SK-N-SH (cell line): ENCODE measurements around the gene HINT1. TPM values are rescaled to one million over a fixed set of nuclear protein-coding genes. Genes with fewer than 3 reads are reported as not detected.

Experiments used
- CTCF ChIA-PET: fragments of 300-600, 350-600 bp; formaldehyde crosslinking; extraction: SDS; loops from one replicate; lab custom pipeline; 2021; lab: Yijun Ruan, JAX
- POLR2A ChIA-PET: fragments of 350-600 bp; sonication (Branson Sonifier 250); formaldehyde crosslinking; extraction: SDS; loops from one replicate; lab custom pipeline; 2020; ENCODE audit warnings: antibody characterized with exemption, inconsistent platforms; lab: Yijun Ruan, JAX
- DNase-seq: peaks from one replicate; pipeline ENCODE4 v3.0.0; 2012
- H2AFZ ChIP-seq: fragments of 200-600 bp; sonication (generic); 2 replicates; pipeline ENCODE4 v1.8.1; 2016; ENCODE audit warnings: antibody characterized with exemption, mild to moderate bottlenecking, low read depth
- H3F3A ChIP-seq: fragments of 200-600 bp; sonication (generic); replicated peaks from 2 replicates; pipeline ENCODE3; 2016; ENCODE audit warnings: antibody characterized with exemption, mild to moderate bottlenecking; ENCODE audit not compliant: insufficient read depth
- H3K27ac ChIP-seq, 2 experiments: fragments of 200-500 bp in 1 of 2; fragments of 200-600 bp in 1 of 2; sonication (Bioruptor generic) in 1 of 2; sonication (generic), shearing (Covaris generic) in 1 of 2; 2 replicates each; pipeline versions ENCODE4 v1.5.1 to v1.6.1; 2014 to 2016; ENCODE audit warnings: low read depth in 2 of 2, inconsistent platforms in 1 of 2, low read length in 1 of 2, mild to moderate bottlenecking in 1 of 2, mixed read lengths in 1 of 2
- H3K27me3 ChIP-seq: fragments of 200-600 bp; sonication (generic), shearing (Covaris generic); 2 replicates; pipeline ENCODE4 v1.6.1; 2016; ENCODE audit warnings: mixed run types; ENCODE audit not compliant: insufficient read depth
- H3K36me3 ChIP-seq, 2 experiments: fragments of 200-500 bp in 1 of 2; fragments of 200-600 bp in 1 of 2; sonication (Bioruptor generic) in 1 of 2; sonication (generic) in 1 of 2; replicated peaks in 1 of 2; 2 replicates each; pipeline versions ENCODE3 to v1.5.1; 2014 to 2016; ENCODE audit warnings: low read length in 1 of 2, mild to moderate bottlenecking in 1 of 2; ENCODE audit not compliant: insufficient read depth in 2 of 2, control insufficient read depth in 1 of 2
- H3K4me1 ChIP-seq, 2 experiments: fragments of 200-500 bp in 1 of 2; fragments of 200-600 bp in 1 of 2; sonication (Bioruptor generic) in 1 of 2; sonication (generic), shearing (Covaris generic) in 1 of 2; 2 replicates each; pipeline versions ENCODE4 v1.5.1 to v1.6.1; 2014 to 2016; ENCODE audit warnings: low read depth in 1 of 2, low read length in 1 of 2, mixed run types in 1 of 2; ENCODE audit not compliant: insufficient read depth in 2 of 2, control insufficient read depth in 1 of 2
- H3K4me2 ChIP-seq: fragments of 200-600 bp; sonication (generic), shearing (Covaris generic); 2 replicates; pipeline ENCODE4 v1.6.1; 2017; ENCODE audit warnings: mixed run types
- H3K4me3 ChIP-seq, 2 experiments: fragments of 200-500 bp in 1 of 2; fragments of 200-600 bp in 1 of 2; sonication (Bioruptor generic) in 1 of 2; sonication (generic), shearing (Covaris generic) in 1 of 2; 2 replicates each; pipeline versions ENCODE4 v1.5.1 to v1.8.1; 2014 to 2016; ENCODE audit warnings: low read depth in 2 of 2, inconsistent platforms in 1 of 2, low read length in 1 of 2, mild to moderate bottlenecking in 1 of 2, mixed read lengths in 1 of 2, moderate library complexity in 1 of 2
- H3K79me2 ChIP-seq: fragments of 200-600 bp; sonication (generic); 2 replicates; pipeline ENCODE4 v1.8.1; 2017; ENCODE audit warnings: mild to moderate bottlenecking; ENCODE audit not compliant: insufficient read depth
- H3K9ac ChIP-seq: fragments of 200-600 bp; sonication (generic); 2 replicates; pipeline ENCODE4 v1.6.1; 2017; ENCODE audit warnings: mixed run types
- H3K9me2 ChIP-seq: fragments of 200-600 bp; sonication (generic); 2 replicates; pipeline ENCODE4 v1.6.1; 2017; ENCODE audit warnings: mixed run types
- H3K9me3 ChIP-seq: fragments of 200-600 bp; sonication (generic); 2 replicates; pipeline ENCODE4 v1.6.1; 2017; ENCODE audit warnings: mixed run types, mild to moderate bottlenecking, moderate library complexity
- H4K20me1 ChIP-seq: fragments of 200-600 bp; sonication (generic); 2 replicates; pipeline ENCODE4 v1.6.1; 2017; ENCODE audit warnings: mild to moderate bottlenecking, mixed run types; ENCODE audit not compliant: insufficient read depth
- CTCF ChIP-seq: fragments of 200-600 bp; sonication (generic); IDR thresholded peaks from 2 replicates; pipeline ENCODE4 v1.6.1; 2017; ENCODE audit warnings: antibody characterized with exemption, mild to moderate bottlenecking, moderate library complexity
- EP300 ChIP-seq, 2 experiments: IDR thresholded peaks; 2 replicates each; pipeline versions ENCODE4 v1.4.0 to v1.6.1; 2012; ENCODE audit warnings: borderline replicate concordance in 1 of 2, low read depth in 1 of 2, low read length in 1 of 2
- EZH2phosphoT487 ChIP-seq: fragments of 200-600 bp; sonication (generic); IDR thresholded peaks from 2 replicates; pipeline ENCODE4 v1.6.1; 2017; ENCODE audit warnings: low read depth, mixed run types, mild to moderate bottlenecking, antibody characterized with exemption, moderate library complexity, borderline replicate concordance
- FOXM1 ChIP-seq: IDR thresholded peaks from 2 replicates; pipeline ENCODE4 v1.4.0; 2012; ENCODE audit warnings: low read depth, mild to moderate bottlenecking
- GABPA ChIP-seq: IDR thresholded peaks from 2 replicates; pipeline ENCODE4 v1.4.0; 2012; ENCODE audit warnings: low read depth, mild to moderate bottlenecking
- GATA2 ChIP-seq: sonication (generic); formaldehyde crosslinking; IDR thresholded peaks from 2 replicates; pipeline ENCODE4 v1.5.0; 2020; ENCODE audit warnings: mild to moderate bottlenecking, missing genetic modification reagents
- IRF3 ChIP-seq: fragments of 150-350 bp; IDR thresholded peaks from 2 replicates; pipeline ENCODE4 v1.6.1; 2016; ENCODE audit warnings: mild to moderate bottlenecking, low read depth, low read length
- MAX ChIP-seq: IDR thresholded peaks from 2 replicates; pipeline ENCODE4 v1.4.0; 2012; ENCODE audit warnings: low read depth
- MEF2A ChIP-seq: IDR thresholded peaks from 2 replicates; pipeline ENCODE4 v1.4.0; 2012; ENCODE audit warnings: low read depth, borderline replicate concordance
- MXI1 ChIP-seq: IDR thresholded peaks from 2 replicates; pipeline ENCODE4 v1.6.1; 2012; ENCODE audit warnings: mild to moderate bottlenecking, low read depth, low read length, improper control_type of control experiment
- NFIC ChIP-seq: IDR thresholded peaks from 2 replicates; pipeline ENCODE4 v1.4.0; 2012; ENCODE audit warnings: borderline replicate concordance
- NRF1 ChIP-seq: IDR thresholded peaks from 2 replicates; pipeline ENCODE4 v1.6.1; 2012; ENCODE audit warnings: low read depth, mild to moderate bottlenecking, low read length
- RAD21 ChIP-seq: IDR thresholded peaks from 2 replicates; pipeline ENCODE4 v1.6.1; 2012; ENCODE audit warnings: mild to moderate bottlenecking, low read length
- REST ChIP-seq: IDR thresholded peaks from 2 replicates; pipeline ENCODE4 v1.6.1; 2012; ENCODE audit warnings: mild to moderate bottlenecking, low read depth, low read length, moderate library complexity
- RFX5 ChIP-seq: IDR thresholded peaks from 2 replicates; pipeline ENCODE4 v1.6.1; 2012; ENCODE audit warnings: mild to moderate bottlenecking, improper control_type of control experiment, low read length
- TAF1 ChIP-seq: IDR thresholded peaks from 2 replicates; pipeline ENCODE4 v1.6.1; 2012; ENCODE audit warnings: low read depth, mild to moderate bottlenecking, low read length, moderate library complexity, borderline replicate concordance
- TCF12 ChIP-seq: IDR thresholded peaks from 2 replicates; pipeline ENCODE4 v1.4.0; 2012
- USF1 ChIP-seq: IDR thresholded peaks from 2 replicates; pipeline ENCODE4 v1.4.0; 2012; ENCODE audit warnings: low read depth, borderline replicate concordance
- USF2 ChIP-seq: fragments of 150-350 bp; IDR thresholded peaks from 2 replicates; pipeline ENCODE4 v1.6.1; 2017; ENCODE audit warnings: antibody characterized with exemption, low read length, low read depth, borderline replicate concordance
- ZBTB33 ChIP-seq: IDR thresholded peaks from 2 replicates; pipeline ENCODE4 v1.4.0; 2012; ENCODE audit warnings: low read depth, borderline replicate concordance
- polyA plus RNA-seq, 3 experiments: library from polyadenylated mRNA; depleted of rRNA; stranded (reverse); fragments of >200 nt; gene quantifications; 2 replicates each; pipeline ENCODE4 v1.2.3, GENCODE V29; 2012

The HINT1 gene
- polyA plus RNA-seq, 1 of the 3 experiments (the other 2 are of a cell fraction) = 385 TPM

- no peaks in the 10 kb centered on the region for H3K4me1 ChIP-seq
- H4K20me1 ChIP-seq = no peaks in the 10 kb centered on the region
- no peaks in the 10 kb centered on the region for H3K27me3 ChIP-seq
- no peaks in the 10 kb centered on the region for H3K79me2 ChIP-seq
- H3K9me2 ChIP-seq = no peaks in the 10 kb centered on the region
- no peak overlapping the region for H2AFZ ChIP-seq
- H3K4me3 ChIP-seq = no peak overlapping the region
- ChIA-PET CTCF (interaction anchor here (0.9 kb wide), 1 partner anchor 276 kb away, joined by 3 read pairs; no protein-coding TSS in a partner anchor), POLR2A (no interaction called here)
- H3K9me3 ChIP-seq = no peaks in the 10 kb centered on the region
- H3K4me2 ChIP-seq = no peak overlapping the region
- H3F3A ChIP-seq = no peaks in the 10 kb centered on the region
- TF ChIP-seq ZBTB33 = no peak
- no peak for TF ChIP-seq MXI1
- TF ChIP-seq EP300 (IDR thresholded peaks at IDR 0.05; ENCODE audit: borderline replicate concordance in 1 of 2, low read depth in 1 of 2, low read length in 1 of 2) = no peak
- no peak for TF ChIP-seq RAD21
- no peak for TF ChIP-seq FOXM1
- no peak for TF ChIP-seq MAX
- no peak for TF ChIP-seq TCF12
- TF ChIP-seq NRF1 = no peak
- TF ChIP-seq USF2 = no peak
- no peak for TF ChIP-seq CTCF
- no peak for TF ChIP-seq GABPA
- no peak for TF ChIP-seq USF1
- TF ChIP-seq TAF1 = no peak
- no peak for TF ChIP-seq IRF3
- TF ChIP-seq NFIC = no peak
- TF ChIP-seq GATA2 (CRISPR knock-in tag) = no peak
- TF ChIP-seq MEF2A = no peak
- TF ChIP-seq EZH2phosphoT487 = no peak
- no peak for TF ChIP-seq RFX5
- TF ChIP-seq REST = no peak
- H3K9ac ChIP-seq = no peak overlapping the region
- H3K27ac ChIP-seq = no peak overlapping the region
- no peaks in the 10 kb centered on the region for H3K36me3 ChIP-seq
- no peak for DNase-seq
Observed at GRCh38 chr5:131147258-131147657, 17.8 kb downstream of the HINT1 start.
